ENCODE measurements around the gene STK24.

STK24 gene

DNA sequence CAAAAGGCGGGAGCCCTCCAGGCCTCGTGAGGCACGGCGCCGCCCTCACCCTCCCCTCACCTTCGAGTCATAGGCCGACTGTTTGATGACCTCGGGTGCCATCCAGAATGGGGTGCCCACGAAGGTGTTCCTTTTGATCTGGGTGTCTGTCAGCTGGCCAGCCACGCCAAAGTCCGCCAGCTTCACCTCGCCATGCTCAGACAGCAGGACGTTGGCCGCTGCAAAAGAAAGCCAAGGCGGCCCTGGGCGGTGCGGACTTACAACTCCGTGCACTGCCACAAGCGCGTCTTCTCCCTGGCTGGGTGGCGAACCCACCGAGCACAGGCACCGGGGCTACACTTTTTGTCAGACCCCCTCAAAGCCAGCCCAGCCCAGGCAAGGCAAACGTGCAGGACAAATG, 102.1 kb downstream of the STK24 start:
- TF ChIP-seq, protein P1, sequence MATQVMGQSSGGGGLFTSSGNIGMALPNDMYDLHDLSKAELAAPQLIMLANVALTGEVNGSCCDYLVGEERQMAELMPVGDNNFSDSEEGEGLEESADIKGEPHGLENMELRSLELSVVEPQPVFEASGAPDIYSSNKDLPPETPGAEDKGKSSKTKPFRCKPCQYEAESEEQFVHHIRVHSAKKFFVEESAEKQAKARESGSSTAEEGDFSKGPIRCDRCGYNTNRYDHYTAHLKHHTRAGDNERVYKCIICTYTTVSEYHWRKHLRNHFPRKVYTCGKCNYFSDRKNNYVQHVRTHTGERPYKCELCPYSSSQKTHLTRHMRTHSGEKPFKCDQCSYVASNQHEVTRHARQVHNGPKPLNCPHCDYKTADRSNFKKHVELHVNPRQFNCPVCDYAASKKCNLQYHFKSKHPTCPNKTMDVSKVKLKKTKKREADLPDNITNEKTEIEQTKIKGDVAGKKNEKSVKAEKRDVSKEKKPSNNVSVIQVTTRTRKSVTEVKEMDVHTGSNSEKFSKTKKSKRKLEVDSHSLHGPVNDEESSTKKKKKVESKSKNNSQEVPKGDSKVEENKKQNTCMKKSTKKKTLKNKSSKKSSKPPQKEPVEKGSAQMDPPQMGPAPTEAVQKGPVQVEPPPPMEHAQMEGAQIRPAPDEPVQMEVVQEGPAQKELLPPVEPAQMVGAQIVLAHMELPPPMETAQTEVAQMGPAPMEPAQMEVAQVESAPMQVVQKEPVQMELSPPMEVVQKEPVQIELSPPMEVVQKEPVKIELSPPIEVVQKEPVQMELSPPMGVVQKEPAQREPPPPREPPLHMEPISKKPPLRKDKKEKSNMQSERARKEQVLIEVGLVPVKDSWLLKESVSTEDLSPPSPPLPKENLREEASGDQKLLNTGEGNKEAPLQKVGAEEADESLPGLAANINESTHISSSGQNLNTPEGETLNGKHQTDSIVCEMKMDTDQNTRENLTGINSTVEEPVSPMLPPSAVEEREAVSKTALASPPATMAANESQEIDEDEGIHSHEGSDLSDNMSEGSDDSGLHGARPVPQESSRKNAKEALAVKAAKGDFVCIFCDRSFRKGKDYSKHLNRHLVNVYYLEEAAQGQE (IDR thresholded peaks at IDR 0.05; ENCODE audit: low read depth) = no peak
- TF ChIP-seq, protein P2, sequence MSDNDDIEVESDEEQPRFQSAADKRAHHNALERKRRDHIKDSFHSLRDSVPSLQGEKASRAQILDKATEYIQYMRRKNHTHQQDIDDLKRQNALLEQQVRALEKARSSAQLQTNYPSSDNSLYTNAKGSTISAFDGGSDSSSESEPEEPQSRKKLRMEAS (IDR thresholded peaks at IDR 0.05) = no peak
- TF ChIP-seq EGR1 (IDR thresholded peaks at IDR 0.05) (no peak), ZBTB7A (IDR thresholded peaks at IDR 0.05; ENCODE audit: low read depth) (no peak), RAD21 (IDR thresholded peaks at IDR 0.05; ENCODE audit: low read depth) (no peak), FOXM1 (IDR thresholded peaks at IDR 0.05; ENCODE audit: borderline replicate concordance, low read depth) (no peak), TEAD4 (IDR thresholded peaks at IDR 0.05) (no peak), CEBPB (IDR thresholded peaks at IDR 0.05) (no peak), YY1 (IDR thresholded peaks at IDR 0.05; ENCODE audit: low read depth) (no peak), CREB1 (IDR thresholded peaks at IDR 0.05; ENCODE audit: low read depth) (no peak), TCF12 (IDR thresholded peaks at IDR 0.05; ENCODE audit: low read depth) (no peak), EP300 (IDR thresholded peaks at IDR 0.05; ENCODE audit: borderline replicate concordance) (no peak), NFIC (IDR thresholded peaks at IDR 0.05) (no peak), TAF1 (IDR thresholded peaks at IDR 0.05; ENCODE audit: low read depth) (no peak)
- TF ChIP-seq, protein P3, sequence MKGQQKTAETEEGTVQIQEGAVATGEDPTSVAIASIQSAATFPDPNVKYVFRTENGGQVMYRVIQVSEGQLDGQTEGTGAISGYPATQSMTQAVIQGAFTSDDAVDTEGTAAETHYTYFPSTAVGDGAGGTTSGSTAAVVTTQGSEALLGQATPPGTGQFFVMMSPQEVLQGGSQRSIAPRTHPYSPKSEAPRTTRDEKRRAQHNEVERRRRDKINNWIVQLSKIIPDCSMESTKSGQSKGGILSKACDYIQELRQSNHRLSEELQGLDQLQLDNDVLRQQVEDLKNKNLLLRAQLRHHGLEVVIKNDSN (IDR thresholded peaks at IDR 0.05) = no peak

DNA sequence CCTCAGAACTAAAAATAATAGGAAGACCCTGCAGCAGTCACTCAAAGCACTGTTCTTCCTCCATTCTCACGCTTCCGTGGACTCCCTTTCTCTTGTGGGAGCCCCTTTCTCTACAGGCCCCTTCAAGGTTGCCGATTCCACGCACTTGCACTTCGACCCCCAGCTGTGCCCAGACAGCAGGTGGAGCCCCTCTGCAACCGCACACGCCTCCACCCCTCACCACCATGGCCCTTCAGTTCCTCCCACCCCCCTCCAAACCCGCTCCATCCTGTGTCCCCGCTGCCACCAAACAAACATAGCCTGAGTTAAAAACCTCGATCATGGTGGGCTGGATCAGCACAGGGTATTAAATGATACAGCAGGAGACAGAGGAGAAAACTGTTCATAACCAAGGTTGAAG, 102.6 kb downstream of the STK24 start:
- TF ChIP-seq, protein P2 (IDR thresholded peaks at IDR 0.05) = no peak
- no peak for TF ChIP-seq EP300 (IDR thresholded peaks at IDR 0.05; ENCODE audit: borderline replicate concordance)

DNA sequence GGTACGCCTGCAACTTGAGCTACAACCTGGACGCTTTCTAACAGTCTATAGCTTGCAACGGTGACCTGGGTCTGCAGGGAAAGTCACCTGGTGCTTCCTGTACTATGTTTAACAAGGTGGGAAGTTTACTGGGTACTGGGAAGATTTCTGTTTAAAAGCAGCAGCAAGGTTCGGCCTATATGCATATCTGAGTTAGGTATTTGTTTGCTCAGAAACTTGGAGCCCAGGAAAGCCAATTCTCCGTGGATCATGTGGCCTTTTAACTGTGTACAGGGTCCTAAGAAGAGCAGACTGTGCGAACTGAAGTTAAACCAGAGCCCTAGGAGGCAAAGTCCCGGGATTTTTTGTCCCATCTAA, 103.1 kb downstream of the STK24 start:
- TF ChIP-seq RAD21 (IDR thresholded peaks at IDR 0.05; ENCODE audit: low read depth) (no peak), CREB1 (IDR thresholded peaks at IDR 0.05; ENCODE audit: low read depth) (no peak), EP300 (IDR thresholded peaks at IDR 0.05; ENCODE audit: borderline replicate concordance) (no peak), TEAD4 (IDR thresholded peaks at IDR 0.05) (no peak), TCF12 (IDR thresholded peaks at IDR 0.05; ENCODE audit: low read depth) (no peak), EGR1 (IDR thresholded peaks at IDR 0.05) (no peak), CEBPB (IDR thresholded peaks at IDR 0.05) (no peak)

DNA sequence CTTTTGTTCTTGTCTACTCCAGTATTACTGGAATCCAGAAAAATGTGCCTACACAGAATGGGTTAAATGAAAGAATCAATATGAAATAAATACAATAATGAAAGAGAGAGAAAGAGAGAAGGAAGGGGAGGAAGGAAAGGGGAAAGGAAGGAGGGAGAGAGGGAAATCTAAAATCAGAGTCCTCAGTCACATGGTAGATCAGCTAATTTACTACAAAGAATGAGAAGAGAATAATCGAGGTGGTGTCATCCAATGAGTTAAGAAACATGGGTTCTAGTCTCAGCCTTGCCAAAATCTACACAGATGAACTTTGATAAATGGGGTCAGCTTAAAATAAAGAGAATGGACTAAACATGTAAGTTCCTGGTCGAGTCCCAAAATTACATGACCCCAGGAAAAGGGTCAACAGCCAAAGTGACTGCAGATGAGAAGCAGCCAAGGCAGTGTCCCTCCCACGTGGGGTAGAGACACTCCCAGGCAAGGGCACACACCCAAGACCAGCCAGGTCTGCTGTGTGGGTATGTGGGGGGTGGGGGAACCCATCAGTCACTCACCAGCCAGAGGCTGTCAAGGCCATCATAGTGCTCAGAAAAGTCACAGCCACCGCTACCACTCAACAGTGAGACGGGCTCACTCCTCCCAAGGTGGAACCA, 103.6 kb downstream of the STK24 start:
- TF ChIP-seq TEAD4 (IDR thresholded peaks at IDR 0.05) = no peak

DNA sequence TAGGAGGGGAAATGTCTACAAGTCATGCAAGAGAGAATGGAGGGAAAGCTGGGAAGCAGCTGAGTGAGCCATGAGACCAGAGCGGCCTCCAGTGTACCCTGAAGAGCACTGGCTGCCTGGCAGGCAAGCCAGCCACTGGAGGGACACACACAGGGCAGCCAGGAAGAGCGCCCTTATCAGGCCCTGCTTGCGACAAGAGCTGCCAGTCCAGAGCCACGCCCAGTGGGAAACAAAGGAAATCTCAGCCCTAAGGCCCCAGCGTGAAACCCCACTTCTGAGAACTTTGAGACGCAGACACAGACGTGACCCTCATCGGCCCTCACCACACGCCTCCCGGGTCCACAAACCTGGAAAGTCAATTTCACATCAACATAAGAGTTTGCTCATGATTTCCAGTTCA, 105.0 kb downstream of the STK24 start:
- no peak for TF ChIP-seq YY1 (IDR thresholded peaks at IDR 0.05; ENCODE audit: low read depth)
- no peak for TF ChIP-seq EP300 (IDR thresholded peaks at IDR 0.05; ENCODE audit: borderline replicate concordance)
- TF ChIP-seq CREB1 (IDR thresholded peaks at IDR 0.05; ENCODE audit: low read depth) = no peak
- no peak for TF ChIP-seq EGR1 (IDR thresholded peaks at IDR 0.05)
- TF ChIP-seq, protein P1 (IDR thresholded peaks at IDR 0.05; ENCODE audit: low read depth) = no peak
- no peak for TF ChIP-seq RAD21 (IDR thresholded peaks at IDR 0.05; ENCODE audit: low read depth)

DNA sequence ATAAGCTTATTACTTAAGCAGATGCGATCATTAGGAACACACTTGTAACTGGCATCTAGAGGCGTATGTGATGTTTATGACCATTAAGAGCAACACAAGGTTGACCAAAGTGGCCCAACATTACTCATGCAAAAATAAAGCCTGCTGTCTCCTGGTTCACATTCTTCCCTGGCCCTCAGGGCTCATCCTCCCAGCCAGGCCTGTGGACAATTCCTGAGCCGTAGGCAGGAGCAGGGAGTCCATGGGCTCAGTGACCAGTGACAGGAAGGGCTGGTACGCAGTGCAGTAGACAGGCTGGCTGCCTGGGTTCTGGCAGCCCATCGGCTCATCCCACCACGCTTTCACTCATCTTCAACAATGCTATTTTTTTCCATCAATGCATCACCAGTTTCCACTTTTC, 106.0 kb downstream of the STK24 start:
- TF ChIP-seq EP300 (IDR thresholded peaks at IDR 0.05; ENCODE audit: borderline replicate concordance) = no peak
- TF ChIP-seq CREB1 (IDR thresholded peaks at IDR 0.05; ENCODE audit: low read depth) = no peak
- no peak for TF ChIP-seq EGR1 (IDR thresholded peaks at IDR 0.05)
- no peak for TF ChIP-seq TEAD4 (IDR thresholded peaks at IDR 0.05)
- TF ChIP-seq, protein P3 (IDR thresholded peaks at IDR 0.05) = no peak
- TF ChIP-seq, protein P2 (IDR thresholded peaks at IDR 0.05) = no peak
- TF ChIP-seq, protein P1 (IDR thresholded peaks at IDR 0.05; ENCODE audit: low read depth) = no peak
- no peak for TF ChIP-seq FOXM1 (IDR thresholded peaks at IDR 0.05; ENCODE audit: borderline replicate concordance, low read depth)
- TF ChIP-seq YY1 (IDR thresholded peaks at IDR 0.05; ENCODE audit: low read depth) = no peak
